Osteocyte (in vitro differentiated cells): ENCODE measurements around the gene TDRD9. TPM values are rescaled to one million over a fixed set of nuclear protein-coding genes. Genes with fewer than 3 reads are reported as not detected.

ENCODE experiments used
- DNase-seq: peaks from one replicate; pipeline ENCODE4 v3.0.0; 2021; ENCODE audit warnings: mixed read lengths; ENCODE audit not compliant: unreplicated experiment; ENCODE audit errors: extremely low spot score
- H3K27ac Mint-ChIP-seq: one replicate; pipeline ENCODE4 v1.8.0; 2021; ENCODE audit warnings: mild to moderate bottlenecking, mixed read lengths; ENCODE audit not compliant: unreplicated experiment
- H3K27me3 Mint-ChIP-seq: one replicate; pipeline ENCODE4 v1.8.0; 2021; ENCODE audit warnings: mixed read lengths; ENCODE audit not compliant: unreplicated experiment
- H3K36me3 Mint-ChIP-seq: one replicate; pipeline ENCODE4 v1.8.0; 2021; ENCODE audit warnings: mixed read lengths; ENCODE audit not compliant: unreplicated experiment
- H3K4me1 Mint-ChIP-seq: one replicate; pipeline ENCODE4 v1.8.0; 2021; ENCODE audit warnings: mixed read lengths; ENCODE audit not compliant: unreplicated experiment
- H3K4me3 Mint-ChIP-seq: one replicate; pipeline ENCODE4 v1.8.0; 2021; ENCODE audit warnings: mild to moderate bottlenecking, moderate library complexity, mixed read lengths; ENCODE audit not compliant: unreplicated experiment
- H3K9me3 Mint-ChIP-seq: one replicate; pipeline ENCODE4 v1.8.0; 2021; ENCODE audit warnings: mixed read lengths; ENCODE audit not compliant: unreplicated experiment
- total RNA-seq: library from RNA; stranded (reverse); gene quantifications from 2 replicates; pipeline ENCODE4 v1.2.1, GENCODE V29; 2021
- TF ChIP-seq, protein P1 (sequence below): fragments of 200-600 bp; sonication (generic); IDR thresholded peaks from 2 replicates; pipeline ENCODE4 v1.5.0; 2021; ENCODE audit warnings: antibody characterized with exemption, mild to moderate bottlenecking, moderate library complexity

Gene TDRD9
- total RNA-seq, 1 donor from 2014 or later = not detected

- DNase-seq = no peak
- Mint-ChIP-seq H3K9me3 (no peaks in the 10 kb centered on the region), H3K36me3 (no peaks in the 10 kb centered on the region), H3K4me3 (no peak overlapping the region), H3K27ac (no peak overlapping the region), H3K4me1 (no peaks in the 10 kb centered on the region), H3K27me3 (peaks cover 8% of the 10 kb centered on the region)
- TF ChIP-seq, protein P1, sequence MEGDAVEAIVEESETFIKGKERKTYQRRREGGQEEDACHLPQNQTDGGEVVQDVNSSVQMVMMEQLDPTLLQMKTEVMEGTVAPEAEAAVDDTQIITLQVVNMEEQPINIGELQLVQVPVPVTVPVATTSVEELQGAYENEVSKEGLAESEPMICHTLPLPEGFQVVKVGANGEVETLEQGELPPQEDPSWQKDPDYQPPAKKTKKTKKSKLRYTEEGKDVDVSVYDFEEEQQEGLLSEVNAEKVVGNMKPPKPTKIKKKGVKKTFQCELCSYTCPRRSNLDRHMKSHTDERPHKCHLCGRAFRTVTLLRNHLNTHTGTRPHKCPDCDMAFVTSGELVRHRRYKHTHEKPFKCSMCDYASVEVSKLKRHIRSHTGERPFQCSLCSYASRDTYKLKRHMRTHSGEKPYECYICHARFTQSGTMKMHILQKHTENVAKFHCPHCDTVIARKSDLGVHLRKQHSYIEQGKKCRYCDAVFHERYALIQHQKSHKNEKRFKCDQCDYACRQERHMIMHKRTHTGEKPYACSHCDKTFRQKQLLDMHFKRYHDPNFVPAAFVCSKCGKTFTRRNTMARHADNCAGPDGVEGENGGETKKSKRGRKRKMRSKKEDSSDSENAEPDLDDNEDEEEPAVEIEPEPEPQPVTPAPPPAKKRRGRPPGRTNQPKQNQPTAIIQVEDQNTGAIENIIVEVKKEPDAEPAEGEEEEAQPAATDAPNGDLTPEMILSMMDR = no peak
These were observed 158.0 kb downstream of the TDRD9 start for GRCh38 chr14:104086210-104086660.

- Mint-ChIP-seq H3K27me3 (peaks cover 8% of the 10 kb centered on the region), H3K4me1 (no peaks in the 10 kb centered on the region), H3K27ac (no peak overlapping the region), H3K4me3 (no peak overlapping the region), H3K36me3 (no peaks in the 10 kb centered on the region), H3K9me3 (no peaks in the 10 kb centered on the region)
- DNase-seq = no peak
- TF ChIP-seq, protein P1 = no peak
These were observed 158.6 kb downstream of the TDRD9 start for GRCh38 chr14:104086661-104087461.

DNA sequence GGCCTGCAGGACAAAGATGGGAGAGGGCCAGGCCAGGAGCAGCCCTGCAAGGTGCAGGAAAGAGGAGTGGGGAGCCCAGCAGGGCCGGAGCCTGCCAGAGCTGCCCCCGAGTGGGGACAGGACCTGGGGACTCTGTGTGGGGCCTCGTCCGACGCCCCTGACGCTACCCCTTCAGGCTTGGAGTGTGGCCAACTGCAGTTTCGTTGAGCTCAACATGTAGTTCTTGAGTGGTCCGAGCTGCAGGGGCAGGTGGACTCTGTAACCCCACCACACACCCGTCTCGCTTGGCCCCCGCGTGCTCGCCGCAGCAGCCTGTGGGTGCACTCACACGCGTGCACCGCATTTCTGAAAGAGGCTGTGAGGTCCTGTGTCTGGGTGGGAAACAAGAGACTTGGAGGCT lies 159.2 kb downstream of the TDRD9 start:
- H3K4me3 Mint-ChIP-seq = no peak overlapping the region
- H3K4me1 Mint-ChIP-seq = no peaks in the 10 kb centered on the region
- no peaks in the 10 kb centered on the region for H3K9me3 Mint-ChIP-seq

DNA sequence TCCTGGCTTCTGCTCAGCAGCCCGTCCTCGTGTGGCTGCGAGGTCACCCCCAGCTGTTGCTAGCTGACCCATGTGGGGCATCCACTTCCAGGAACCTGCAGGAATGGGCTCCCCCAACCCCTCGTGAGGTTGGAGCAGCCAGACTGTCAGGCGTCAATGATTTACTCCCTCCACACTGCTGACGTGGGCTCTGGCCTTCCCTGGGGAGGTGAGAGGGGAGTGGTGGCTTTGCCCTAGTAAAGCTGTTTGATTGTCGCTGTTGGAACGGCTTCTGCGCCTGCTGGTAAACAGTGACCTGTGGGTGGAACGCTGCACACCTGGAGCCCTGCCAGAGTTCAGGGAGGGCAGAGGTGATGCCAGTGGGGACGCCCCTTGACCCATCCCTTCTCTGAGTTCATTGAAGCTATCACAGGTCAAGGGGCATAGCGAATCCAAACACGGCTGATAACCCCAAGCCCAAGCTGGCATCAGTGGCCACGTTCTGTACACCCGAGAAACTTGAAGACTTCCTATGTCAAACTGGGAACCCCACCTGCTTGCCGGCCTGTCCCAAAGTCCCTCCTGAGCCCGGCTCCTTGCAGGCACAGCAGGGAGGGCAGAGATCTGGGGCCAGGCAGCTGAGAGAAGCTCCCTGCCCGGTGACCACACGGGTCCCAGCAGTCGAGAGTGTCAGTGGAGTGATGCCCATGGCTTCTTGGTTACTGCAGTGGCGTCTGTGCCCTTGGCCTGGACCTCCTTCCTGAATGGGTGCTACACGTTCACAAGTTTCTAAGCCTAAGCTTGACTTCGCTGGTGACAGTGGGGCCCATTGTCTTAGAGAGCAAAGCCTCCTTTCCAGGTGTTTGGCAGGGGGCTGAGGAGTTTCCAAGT lies 160.0 kb downstream of the TDRD9 start:
- TF ChIP-seq, protein P1 = no peak
- H3K27ac Mint-ChIP-seq = no peak overlapping the region
- no peak overlapping the region for H3K4me3 Mint-ChIP-seq
- no peaks in the 10 kb centered on the region for H3K36me3 Mint-ChIP-seq
- H3K9me3 Mint-ChIP-seq = no peaks in the 10 kb centered on the region
- DNase-seq = no peak
- H3K27me3 Mint-ChIP-seq = peaks cover 4% of the 10 kb centered on the region
- H3K4me1 Mint-ChIP-seq = no peaks in the 10 kb centered on the region

More for the DNA sequence above, 159.2 kb downstream of the TDRD9 start:
- H3K27ac Mint-ChIP-seq = no peak overlapping the region
- TF ChIP-seq, protein P1 = no peak
- no peak for DNase-seq
- H3K36me3 Mint-ChIP-seq = no peaks in the 10 kb centered on the region
- H3K27me3 Mint-ChIP-seq = peaks cover 4% of the 10 kb centered on the region
